ENCODE results near the gene KDM5C. TPM values are rescaled to one million over a fixed set of nuclear protein-coding genes. Genes with fewer than 3 reads are reported as not detected.

KDM5C gene
- total RNA-seq, 1 experiment from 2014 or later, result 98.7 TPM

GRCh38 chrX:53246231-53246630 lies 21.2 kb upstream of the KDM5C start:
- no peaks in the 10 kb centered on the region for H3K79me1 ChIP-seq (ENCODE audit: insufficient read depth, low read depth, low read length, poor library complexity, severe bottlenecking)
- no peak overlapping the region for H2AFZ ChIP-seq (ENCODE audit: low read length)
- no peak overlapping the region for H3T11ph ChIP-seq (ENCODE audit: low read length)
- H3K4ac ChIP-seq (ENCODE audit: low read depth, low read length), result no peak overlapping the region
- H3K9ac ChIP-seq (ENCODE audit: extremely low read depth, insufficient read length, low read length), result no peak overlapping the region
- TF ChIP-seq CTCF (conservative IDR thresholded peaks at IDR 0.05), result no peak
- WGBS (ENCODE audit: extremely low coverage, insufficient read length, low lambda C conversion rate), result no CpG with 5 or more reads among the region's 2 CpGs
- H3K14ac ChIP-seq (ENCODE audit: insufficient read depth, low read length), result no peak overlapping the region
- H3K56ac ChIP-seq (ENCODE audit: insufficient read length, low read depth, low read length), result no peak overlapping the region
- H3K9me3 Mint-ChIP-seq, result peaks cover 58 to 72% of the 10 kb centered on the region in 2 experiments
- H3K36me3 Mint-ChIP-seq (ENCODE audit: insufficient read depth in 1 of 3, low read depth in 3 of 3), result peaks cover 9 to 28% (median 20%) of the 10 kb centered on the region in 3 experiments; a peak in 6 of 7 replicates
- H3K27ac Mint-ChIP-seq, result no peak overlapping the region; a peak in 1 of 7 replicates
- H3K27ac ChIP-seq (ENCODE audit: insufficient read length, low read depth, low read length), result no peak overlapping the region
- H3K27me3 Mint-ChIP-seq (ENCODE audit: low read depth), result no peaks in the 10 kb centered on the region; the same call in 1 of the 2 replicates
- H3K18ac ChIP-seq (ENCODE audit: insufficient read length, low read depth, low read length), result no peak overlapping the region
- H2AK5ac ChIP-seq (ENCODE audit: insufficient read length, low read length), result no peak overlapping the region
- H3K4me3 Mint-ChIP-seq, result no peak overlapping the region; a peak in 1 of 5 replicates
- H4K20me1 ChIP-seq (ENCODE audit: control insufficient read depth, insufficient read depth, insufficient read length), result no peaks in the 10 kb centered on the region
- no peaks in the 10 kb centered on the region for H3K79me2 ChIP-seq (ENCODE audit: insufficient read depth, low read length)
- no peak for DNase-seq
- H2BK5ac ChIP-seq (ENCODE audit: insufficient read length, low read length), result no peak overlapping the region
- H4K91ac ChIP-seq (ENCODE audit: insufficient read length, low read depth, low read length), result no peak overlapping the region
- no peaks in the 10 kb centered on the region for H3K27me3 ChIP-seq (ENCODE audit: insufficient read depth, low read length)
- no peaks in the 10 kb centered on the region for H3K23me2 ChIP-seq (ENCODE audit: insufficient read length, low read depth, low read length, poor library complexity, severe bottlenecking)
- no peak overlapping the region for H2BK12ac ChIP-seq (ENCODE audit: insufficient read length, low read depth, low read length)
- 0 out of 4 replicates have a peak, but pooled peaks cover 0 to 1% of the 10 kb centered on the region in 2 experiments for H3K4me1 Mint-ChIP-seq
- H3K23ac ChIP-seq (ENCODE audit: insufficient read length, low read depth, low read length), result no peak overlapping the region
- H2BK15ac ChIP-seq (ENCODE audit: low read depth, low read length), result no peak overlapping the region
- peaks cover 34% of the 10 kb centered on the region for H3K9me3 ChIP-seq (ENCODE audit: control insufficient read depth, low read depth, low read length)
- H3K4me2 ChIP-seq (ENCODE audit: insufficient read depth, insufficient read length, low read length), result no peak overlapping the region
- H2BK20ac ChIP-seq (ENCODE audit: low read depth, low read length, poor library complexity, severe bottlenecking), result no peak overlapping the region
- H4K5ac ChIP-seq (ENCODE audit: insufficient read length, low read depth, low read length), result no peak overlapping the region
- no peaks in the 10 kb centered on the region for H3K4me1 ChIP-seq (ENCODE audit: insufficient read depth, low read length)
- no peak overlapping the region for H4K8ac ChIP-seq (replicated peaks; ENCODE audit: insufficient read length, low read depth, low read length)
- no peak overlapping the region for H2BK120ac ChIP-seq (ENCODE audit: low read depth, low read length, poor library complexity, severe bottlenecking)
